IPS-NIHi7 (cell line): ENCODE results near the gene CNGA3.

Experiments used
- DNase-seq: peaks from one replicate; pipeline ENCODE4 v3.0.0; 2012; ENCODE audit warnings: mixed read lengths; ENCODE audit errors: extremely low spot score

Gene CNGA3

GRCh38 chr2:98376996-98377395 is 30.7 kb downstream of the CNGA3 start:
- DNase-seq: no peak

DNA sequence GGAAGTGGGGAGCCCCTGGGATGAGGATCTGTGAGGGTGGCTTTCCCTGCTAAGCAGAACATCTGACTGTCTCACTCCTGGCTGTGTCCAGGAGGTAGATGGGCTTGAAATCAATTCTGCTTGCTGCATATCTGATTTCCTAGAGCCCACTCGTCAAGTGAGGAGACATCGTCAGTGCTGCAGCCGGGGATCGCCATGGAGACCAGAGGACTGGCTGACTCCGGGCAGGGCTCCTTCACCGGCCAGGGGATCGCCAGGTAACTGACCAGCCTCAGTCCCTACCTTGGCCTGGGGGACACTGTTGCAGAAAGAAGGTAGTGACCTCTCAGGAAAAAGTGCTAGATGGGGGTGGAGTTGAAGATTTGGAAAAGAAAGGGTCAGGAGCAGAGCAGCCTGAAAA is 31.3 kb downstream of the CNGA3 start:
- DNase-seq: no peak

GRCh38 chr2:98378196-98378595 is 31.9 kb downstream of the CNGA3 start:
- no peak for DNase-seq

DNA sequence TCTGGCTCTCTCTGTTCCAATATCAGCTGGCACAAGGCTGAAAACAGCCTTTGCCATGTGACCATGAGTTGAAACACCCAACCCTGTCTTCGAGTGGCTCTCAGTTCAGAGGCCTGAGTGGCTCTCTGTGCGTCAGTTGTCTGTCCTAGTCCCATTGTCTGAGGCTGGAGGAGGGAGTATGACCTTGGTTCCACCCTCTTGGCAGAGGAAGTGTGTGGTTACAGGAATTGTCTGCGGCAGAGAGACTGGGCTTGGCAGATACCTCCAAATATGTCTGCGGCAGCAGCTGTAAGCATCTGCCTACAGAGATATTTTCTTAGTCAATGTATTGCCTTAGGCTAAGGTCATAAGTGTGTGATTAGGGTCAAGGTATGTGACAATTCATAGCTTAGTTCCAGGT is 32.6 kb downstream of the CNGA3 start:
- no peak for DNase-seq

GRCh38 chr2:98379311-98380202 is 33.3 kb downstream of the CNGA3 start:
- DNase-seq: no peak

DNA sequence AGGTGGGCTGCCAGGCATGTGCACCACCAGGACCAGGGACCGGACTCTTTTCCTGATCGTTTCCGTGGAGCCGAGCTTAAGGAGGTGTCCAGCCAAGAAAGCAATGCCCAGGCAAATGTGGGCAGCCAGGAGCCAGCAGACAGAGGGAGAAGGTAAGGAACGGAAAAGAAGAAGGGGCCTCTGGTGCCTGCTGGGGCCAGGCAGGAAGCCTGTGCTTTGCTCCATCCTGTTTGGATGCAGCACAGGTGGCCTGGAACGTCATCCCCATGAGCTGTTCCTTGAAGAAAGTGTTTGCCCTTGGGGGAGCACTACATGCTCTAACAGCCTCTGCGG is 33.9 kb downstream of the CNGA3 start:
- DNase-seq: no peak

DNA sequence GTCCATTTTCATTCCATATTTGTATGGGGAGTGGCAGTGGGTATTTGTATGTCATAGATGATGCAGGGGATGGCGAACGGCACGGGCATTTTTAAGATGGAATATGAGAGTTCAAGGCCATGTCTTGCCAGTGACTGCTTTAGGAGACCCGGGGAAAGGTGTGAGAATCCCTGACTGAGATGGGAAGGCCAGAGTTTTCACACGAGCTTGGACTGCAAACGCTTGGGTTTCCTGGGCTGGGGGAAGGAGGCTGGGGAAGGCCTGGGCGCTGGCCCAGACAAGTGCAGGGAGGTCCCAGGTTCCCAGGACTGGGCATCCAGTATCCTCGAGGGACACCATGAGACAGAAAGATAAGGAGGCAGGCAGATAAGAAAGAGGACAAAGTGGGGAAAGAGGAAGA is 35.2 kb downstream of the CNGA3 start:
- no peak for DNase-seq

GRCh38 chr2:98382086-98382485 is 35.8 kb downstream of the CNGA3 start:
- DNase-seq: no peak

DNA sequence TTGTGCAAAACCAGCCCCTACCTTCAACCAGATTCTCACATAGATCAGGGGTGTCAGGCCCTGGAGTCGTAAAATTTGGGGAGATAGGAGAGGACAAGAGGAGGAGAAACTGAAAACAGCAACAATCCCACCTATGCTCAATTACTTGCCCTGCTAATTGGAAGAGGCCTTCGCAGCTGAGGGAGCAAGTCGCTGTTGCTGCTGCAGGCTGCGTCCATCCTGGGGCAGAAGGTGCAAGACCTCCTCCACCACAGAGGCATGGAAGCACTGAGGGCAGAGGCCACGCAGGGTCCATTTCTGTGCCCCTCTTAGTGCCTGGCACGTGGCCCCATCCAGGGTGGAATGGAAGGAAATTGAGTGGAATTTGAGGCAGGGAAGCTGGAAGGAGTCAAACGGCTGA is 36.5 kb downstream of the CNGA3 start:
- DNase-seq: no peak

DNA sequence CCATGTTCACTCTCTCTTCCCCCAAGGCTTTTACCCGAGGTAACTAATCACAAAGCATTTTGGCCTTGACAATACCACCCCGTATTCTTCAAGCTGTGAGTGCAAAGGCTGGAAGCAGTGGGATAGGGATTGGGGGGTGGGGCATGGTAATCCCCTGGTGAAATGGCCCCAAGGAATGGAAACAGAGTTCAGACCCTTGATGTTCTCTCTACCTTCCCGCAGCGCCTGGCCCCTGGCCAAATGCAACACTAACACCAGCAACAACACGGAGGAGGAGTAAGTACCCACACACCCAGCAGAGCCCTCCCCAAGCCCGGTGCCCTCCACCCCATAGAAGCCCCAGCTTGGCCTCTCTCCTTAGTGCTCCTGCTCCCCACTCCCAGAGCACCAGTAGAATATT is 36.9 kb downstream of the CNGA3 start:
- DNase-seq: peak; percentile 34

DNA sequence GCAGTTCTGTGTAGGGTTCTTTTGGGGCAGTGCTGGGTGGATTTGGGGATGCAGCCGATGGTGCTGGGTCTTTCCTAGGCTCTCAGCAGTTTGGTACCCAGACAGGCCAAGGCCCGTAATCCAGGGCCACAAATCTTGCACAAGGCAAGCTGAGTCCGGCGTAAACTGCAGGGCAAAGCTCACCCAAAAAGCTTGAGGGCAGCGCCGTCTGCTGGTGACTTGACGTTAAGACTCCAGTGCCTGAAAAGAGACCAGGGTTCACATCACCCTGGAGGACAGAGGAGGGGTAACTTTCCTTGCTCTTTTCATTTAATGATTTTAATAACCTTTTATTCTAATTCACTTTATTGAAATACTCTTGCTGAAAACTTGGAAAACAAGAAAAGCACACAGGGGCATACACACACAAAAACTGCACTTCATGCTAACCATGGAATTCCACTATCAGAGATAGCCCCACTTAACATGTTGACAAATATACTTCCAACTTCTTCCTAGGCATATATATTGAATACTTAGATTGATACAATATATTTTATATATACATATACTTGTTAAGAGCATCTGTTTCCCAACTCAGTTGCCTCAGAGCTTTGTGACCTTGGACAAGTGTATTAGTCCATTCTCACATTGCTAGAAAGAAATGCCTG is 38.9 kb downstream of the CNGA3 start:
- DNase-seq: peak; percentile 90

GRCh38 chr2:98387478-98387877 is 41.2 kb downstream of the CNGA3 start:
- DNase-seq: no peak

GRCh38 chr2:98388081-98388480 is 41.8 kb downstream of the CNGA3 start:
- no peak for DNase-seq

- DNase-seq: no peak
Observed at GRCh38 chr2:98388601-98389250, 42.5 kb downstream of the CNGA3 start.

DNA sequence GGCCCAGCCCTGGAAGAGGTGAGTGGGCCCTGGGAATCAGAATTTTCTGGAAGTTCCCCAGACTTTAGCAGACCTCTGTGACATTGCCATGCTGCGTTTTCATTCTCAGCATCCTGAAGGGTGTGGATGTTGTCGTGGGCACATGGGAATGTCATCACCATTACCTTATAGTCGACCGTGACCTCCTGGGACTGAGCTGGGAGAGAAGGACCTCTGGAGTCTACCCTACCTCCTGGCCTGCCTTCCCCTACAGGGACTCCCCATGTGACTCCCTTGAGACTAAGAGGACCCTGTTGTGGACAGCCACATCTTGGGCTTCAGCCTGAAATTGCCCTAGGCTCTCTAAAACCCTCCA is 43.0 kb downstream of the CNGA3 start:
- DNase-seq: no peak

- no peak for DNase-seq
Observed at GRCh38 chr2:98390571-98391476, 44.6 kb downstream of the CNGA3 start.

DNA sequence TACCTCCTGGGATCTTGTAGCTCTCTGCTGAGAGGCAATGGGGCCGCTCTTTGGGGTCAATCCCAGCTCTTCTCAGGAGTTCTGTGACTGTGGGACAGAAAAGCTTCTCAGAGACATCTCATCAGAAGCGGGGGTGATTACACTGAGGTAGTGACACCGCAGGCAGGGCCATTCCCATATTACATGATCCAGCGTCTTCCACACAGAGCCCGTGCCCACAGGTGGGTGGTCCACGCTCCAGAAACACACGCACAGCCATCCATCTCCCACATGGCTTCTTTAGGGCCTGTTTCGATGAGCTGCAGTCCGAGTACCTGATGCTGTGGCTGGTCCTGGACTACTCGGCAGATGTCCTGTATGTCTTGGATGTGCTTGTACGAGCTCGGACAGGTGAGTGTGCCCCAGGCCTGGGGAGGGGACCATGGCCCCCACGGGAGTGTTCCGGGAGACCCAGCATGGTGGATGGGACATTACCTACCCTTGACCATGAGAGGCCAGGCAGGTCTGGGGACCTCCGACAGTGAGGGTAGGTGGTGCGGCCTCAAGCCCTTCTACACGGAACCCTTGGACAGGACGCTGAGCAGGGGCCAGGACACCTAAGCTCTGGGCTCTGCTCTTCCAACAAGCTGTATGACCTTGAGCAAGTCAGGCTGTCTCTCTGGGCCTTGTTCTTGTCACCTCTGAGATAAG is 45.5 kb downstream of the CNGA3 start:
- no peak for DNase-seq

DNA sequence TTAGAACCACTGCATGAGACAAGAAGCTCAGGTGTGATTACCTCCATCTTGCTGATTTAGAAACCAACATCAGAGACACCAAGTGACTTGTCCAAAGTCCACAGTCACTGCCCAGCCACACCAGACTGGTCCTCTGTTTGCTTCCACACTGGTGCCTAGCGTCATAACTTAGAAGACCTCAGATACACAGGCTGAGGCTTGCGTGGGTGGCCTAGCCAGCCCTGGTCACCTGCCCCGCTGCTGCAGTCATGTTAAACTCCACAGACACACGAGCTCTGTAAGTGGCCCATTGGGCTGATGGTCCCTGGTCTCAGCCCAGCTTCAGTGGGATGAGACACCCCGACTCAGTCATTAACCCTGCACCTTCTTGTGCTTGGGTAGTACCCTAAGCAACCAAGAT is 47.1 kb downstream of the CNGA3 start:
- no peak for DNase-seq

- DNase-seq: no peak
Observed at GRCh38 chr2:98394595-98395153, 48.4 kb downstream of the CNGA3 start.

DNA sequence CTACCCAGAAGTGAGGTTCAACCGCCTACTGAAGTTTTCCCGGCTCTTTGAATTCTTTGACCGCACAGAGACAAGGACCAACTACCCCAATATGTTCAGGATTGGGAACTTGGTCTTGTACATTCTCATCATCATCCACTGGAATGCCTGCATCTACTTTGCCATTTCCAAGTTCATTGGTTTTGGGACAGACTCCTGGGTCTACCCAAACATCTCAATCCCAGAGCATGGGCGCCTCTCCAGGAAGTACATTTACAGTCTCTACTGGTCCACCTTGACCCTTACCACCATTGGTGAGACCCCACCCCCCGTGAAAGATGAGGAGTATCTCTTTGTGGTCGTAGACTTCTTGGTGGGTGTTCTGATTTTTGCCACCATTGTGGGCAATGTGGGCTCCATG is 49.7 kb downstream of the CNGA3 start:
- DNase-seq: no peak

GRCh38 chr2:98396745-98397355 is 50.6 kb downstream of the CNGA3 start:
- no peak for DNase-seq
